ENCODE results near the gene MAGEH1.
"Not testable (repeated sequence)": the region's sequence is repeated elsewhere in the genome, so short reads cannot be mapped to it uniquely, and the experiment has no call there.

Gene MAGEH1, protein sequence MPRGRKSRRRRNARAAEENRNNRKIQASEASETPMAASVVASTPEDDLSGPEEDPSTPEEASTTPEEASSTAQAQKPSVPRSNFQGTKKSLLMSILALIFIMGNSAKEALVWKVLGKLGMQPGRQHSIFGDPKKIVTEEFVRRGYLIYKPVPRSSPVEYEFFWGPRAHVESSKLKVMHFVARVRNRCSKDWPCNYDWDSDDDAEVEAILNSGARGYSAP

DNA sequence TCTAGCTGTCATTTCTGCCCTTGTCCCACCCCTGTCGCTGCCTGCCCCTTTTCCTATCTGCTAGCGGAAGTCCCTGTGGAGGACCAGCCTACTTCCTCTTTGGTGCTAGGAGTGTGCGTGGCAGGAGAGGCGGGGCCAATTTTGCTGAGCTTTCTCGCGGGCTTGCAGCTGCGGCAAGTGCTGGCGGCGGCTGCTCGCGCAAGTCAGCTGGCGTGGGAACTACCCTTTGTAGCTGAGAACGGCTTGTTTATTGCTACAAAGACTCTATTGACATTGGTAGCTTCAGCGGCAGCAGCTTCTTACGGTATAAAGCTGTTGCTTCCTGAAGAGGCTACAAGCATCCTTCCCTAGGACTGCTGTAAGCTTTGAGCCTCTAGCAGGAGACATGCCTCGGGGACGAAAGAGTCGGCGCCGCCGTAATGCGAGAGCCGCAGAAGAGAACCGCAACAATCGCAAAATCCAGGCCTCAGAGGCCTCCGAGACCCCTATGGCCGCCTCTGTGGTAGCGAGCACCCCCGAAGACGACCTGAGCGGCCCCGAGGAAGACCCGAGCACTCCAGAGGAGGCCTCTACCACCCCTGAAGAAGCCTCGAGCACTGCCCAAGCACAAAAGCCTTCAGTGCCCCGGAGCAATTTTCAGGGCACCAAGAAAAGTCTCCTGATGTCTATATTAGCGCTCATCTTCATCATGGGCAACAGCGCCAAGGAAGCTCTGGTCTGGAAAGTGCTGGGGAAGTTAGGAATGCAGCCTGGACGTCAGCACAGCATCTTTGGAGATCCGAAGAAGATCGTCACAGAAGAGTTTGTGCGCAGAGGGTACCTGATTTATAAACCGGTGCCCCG lies at the start of gene MAGEH1:
MAGEH1 (plus strand) TSS at position 138 of the 843 bp plus-strand sequence; CDS start at position 386, 248 bp downstream.
- DNase-seq (ENCODE audit: low spot score): no peak

DNA sequence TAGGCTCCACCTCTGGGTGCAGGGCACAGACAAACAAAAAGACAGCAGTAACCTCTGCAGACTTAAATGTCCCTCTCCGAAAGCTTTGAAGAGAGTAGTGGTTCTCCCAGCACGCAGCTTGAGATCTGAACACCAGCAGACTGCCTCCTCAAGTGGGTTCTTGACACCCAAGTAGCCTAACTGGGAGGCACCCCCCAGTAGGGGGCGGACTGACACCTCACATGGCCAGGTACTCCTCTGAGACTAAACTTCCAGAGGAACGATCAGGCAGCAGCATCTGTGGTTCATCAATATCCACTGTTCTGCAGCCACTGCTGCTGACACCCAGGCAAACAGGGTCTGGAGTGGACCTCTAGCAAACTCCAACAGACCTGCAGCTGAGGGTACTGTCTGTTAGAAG lies 24.8 kb upstream of the MAGEH1 start:
- DNase-seq (ENCODE audit: low spot score): not testable (repeated sequence)

DNA sequence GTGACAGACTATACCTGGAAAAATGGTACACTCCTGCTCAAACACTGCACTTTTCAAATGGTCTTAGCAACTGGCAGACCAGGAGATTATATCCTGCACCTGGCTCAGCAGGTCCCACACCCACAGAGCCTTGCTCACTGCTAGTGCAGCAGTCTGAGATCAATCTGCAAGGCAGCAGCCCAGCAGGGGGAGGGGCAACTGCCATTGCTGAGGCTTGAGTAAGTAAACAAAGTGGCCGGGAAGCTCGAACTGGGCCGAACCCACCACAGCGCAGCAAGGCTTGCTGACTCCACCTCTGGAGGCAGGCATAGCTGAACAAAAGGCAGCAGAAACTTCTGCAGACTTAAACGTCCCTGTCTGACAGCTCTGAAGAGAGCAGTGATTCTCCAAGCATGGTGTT lies 8.5 kb upstream of the MAGEH1 start:
- not testable (repeated sequence) for DNase-seq (ENCODE audit: low spot score)

DNA sequence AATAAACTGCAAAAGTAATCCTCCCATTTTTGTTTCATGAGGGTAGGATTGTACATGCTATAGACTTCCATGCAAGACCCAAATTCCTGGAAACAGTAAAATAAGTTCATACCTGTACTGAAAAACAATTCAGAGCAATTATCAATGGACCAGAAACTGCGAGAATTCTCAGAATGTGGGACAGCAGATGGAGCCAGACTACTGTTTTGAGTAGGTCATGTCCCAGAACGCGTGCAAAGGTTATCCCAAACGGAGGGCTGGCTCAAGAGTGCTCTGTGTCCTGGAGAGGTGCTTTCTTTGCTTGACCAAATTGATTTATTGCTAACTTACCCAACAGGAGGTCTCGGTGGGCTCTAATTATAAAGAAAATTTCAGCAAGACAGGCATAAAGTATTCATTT lies 1.7 kb upstream of the MAGEH1 start:
- DNase-seq (ENCODE audit: low spot score): no peak

DNA sequence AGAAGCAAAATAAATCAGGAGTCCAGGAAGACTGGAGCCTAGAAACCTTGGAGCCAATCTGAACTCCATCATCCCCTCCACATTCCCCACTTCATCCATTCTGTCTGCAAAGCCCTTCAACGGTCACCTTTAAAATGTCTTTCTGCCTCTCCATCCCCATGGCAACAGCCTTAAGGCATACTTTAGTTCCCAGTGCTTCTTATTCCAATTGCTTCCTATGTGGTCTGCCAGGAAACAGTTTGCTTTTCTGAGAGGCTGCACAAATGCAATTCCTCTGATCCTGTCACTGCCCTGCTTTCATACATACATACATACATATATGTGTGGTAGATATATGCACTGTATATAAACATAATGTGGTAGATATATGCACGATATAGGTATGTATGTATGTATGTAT lies 786 bp upstream of the MAGEH1 start:
- DNase-seq (ENCODE audit: low spot score): no peak

DNA sequence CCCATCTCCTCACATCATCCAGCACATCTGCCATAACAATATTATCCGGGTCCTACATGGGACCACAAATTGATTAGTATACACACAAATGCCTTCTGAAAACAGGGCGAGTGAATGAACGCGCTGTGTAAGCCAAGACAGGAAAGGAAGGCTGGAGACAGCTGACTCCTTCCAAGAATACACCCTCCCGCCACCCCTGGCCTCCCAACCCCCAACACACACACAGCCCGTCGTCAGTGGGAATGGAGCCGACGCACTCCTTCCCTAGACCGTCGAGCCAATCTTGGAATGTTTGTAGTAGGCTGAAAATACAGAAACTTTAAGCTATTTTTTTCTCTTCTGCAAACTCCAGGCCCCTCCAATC lies 319 bp upstream of the MAGEH1 start:
- DNase-seq (ENCODE audit: low spot score): no peak

DNA sequence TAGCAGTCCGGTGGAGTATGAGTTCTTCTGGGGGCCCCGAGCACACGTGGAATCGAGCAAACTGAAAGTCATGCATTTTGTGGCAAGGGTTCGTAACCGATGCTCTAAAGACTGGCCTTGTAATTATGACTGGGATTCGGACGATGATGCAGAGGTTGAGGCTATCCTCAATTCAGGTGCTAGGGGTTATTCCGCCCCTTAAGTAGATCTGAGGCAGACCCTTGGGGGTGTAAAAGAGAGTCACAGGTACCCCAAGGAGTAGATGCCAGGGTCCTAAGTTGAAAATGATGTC lies 852 bp downstream of the MAGEH1 start:
- no peak for DNase-seq (ENCODE audit: low spot score)

DNA sequence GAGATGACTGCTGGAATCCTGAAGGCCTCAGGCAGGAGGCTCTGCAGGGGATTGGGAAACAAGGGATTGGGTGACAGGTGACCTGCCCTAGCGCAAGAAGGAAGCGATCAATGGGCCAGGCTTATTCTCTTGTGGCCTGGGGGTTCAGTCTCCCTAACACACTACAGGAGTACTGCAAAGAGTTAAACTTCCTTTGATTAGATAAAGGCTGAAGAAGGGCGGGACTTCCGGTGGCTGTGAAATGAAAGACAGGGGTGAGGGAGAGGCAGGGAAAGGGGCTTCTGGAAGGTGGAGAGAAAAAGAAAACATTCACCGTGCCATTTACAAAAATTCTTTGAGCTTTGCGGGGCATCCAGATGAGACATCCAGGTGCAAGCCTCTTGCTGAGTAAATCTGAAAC lies 3.8 kb downstream of the MAGEH1 start:
- DNase-seq (ENCODE audit: low spot score): not testable (repeated sequence)

DNA sequence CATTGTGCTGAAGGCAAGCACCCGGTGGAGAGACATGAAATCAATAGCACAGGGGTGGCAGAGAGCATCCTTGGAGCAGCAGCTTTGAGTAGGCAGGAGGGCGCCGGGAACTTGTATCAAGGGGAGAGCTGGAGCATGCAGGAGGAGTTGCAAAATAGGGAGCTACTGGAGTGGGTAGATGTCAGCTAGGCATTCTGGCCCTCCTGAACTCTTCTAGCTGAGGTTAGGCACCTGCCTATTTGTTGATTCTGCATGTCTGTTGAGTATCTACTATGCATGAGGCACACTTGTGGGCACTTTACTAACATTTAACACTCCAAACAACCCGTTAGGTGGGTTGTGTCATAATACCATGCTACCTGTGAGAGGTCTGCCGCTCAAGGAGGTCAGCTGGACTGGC lies 7.5 kb downstream of the MAGEH1 start:
- not testable (repeated sequence) for DNase-seq (ENCODE audit: low spot score)

DNA sequence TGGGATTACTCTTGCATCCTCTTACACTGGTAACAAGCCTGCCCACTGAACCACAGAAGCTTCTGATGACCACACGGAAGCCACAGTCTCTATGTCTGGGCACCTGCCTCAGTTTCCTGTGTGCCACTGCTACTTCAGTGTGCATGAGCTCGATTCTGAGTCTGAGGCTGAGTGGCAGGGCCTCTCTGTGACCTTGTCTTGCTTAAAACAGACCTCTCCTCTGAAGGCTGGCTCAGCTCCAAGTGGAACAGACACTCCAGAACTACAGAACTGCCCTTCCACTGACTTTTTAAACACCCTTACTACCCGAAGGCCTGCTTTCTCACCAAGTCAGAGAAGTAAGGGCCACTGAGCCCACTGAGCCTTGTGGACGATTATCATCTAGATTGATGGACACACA lies 8.0 kb downstream of the MAGEH1 start:
- not testable (repeated sequence) for DNase-seq (ENCODE audit: low spot score)

DNA sequence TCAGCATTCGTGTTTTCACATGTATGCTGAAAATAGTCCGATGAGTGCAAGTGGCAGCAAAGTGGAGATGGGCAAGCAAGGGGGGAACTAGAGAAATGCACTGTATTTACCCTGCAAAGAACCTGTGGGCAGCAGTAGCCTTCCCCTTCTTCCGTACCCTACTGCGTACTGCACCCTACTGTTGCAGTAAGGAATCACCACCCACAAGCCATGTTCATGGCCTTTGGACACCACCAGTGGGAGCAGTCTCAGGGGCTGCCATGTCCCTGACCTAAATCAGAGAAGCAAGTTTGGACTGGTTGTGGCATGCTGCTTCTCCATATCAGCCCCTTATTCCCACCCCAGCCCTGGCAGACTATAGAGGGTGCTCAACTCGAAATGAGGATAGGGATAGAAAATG lies 12.1 kb downstream of the MAGEH1 start:
- DNase-seq (ENCODE audit: low spot score): not testable (repeated sequence)

DNA sequence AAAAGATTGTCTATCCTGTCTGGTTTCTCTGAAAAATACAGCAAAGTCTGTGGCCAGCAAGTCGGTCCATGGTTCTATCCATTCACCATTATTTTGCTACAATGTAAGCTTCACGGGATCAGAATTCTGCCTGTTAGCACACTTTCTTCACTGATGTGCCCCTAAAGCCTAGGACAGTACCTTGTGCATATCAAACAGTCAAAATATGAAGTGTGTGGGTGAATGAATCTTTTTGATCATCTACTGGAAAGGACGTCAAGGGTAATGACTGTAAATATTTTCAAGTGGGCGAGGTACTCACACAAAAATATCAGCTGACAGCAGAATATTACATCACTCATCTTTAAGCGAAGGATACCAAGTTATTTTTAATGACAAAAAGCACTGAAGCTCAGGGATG lies 13.2 kb downstream of the MAGEH1 start:
- DNase-seq (ENCODE audit: low spot score): not testable (repeated sequence)

DNA sequence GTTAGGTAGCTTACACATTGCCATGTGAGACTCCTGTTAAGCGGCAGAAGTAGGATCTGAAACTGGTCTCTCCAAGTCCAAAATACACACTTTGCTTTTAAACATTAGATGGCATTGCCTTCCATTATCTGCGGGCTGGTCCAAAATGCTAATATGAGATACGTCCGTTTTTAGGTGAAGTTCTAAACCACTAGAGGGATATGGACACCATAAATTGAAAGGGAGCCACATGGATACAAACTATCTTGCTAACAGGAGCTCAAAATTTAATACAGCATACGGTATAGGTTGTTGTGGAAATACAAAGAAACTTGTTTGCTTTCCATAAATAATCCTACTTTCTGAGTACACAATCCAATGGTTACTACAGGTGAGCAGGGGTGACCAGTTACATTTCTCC lies 13.9 kb downstream of the MAGEH1 start:
- not testable (repeated sequence) for DNase-seq (ENCODE audit: low spot score)

DNA sequence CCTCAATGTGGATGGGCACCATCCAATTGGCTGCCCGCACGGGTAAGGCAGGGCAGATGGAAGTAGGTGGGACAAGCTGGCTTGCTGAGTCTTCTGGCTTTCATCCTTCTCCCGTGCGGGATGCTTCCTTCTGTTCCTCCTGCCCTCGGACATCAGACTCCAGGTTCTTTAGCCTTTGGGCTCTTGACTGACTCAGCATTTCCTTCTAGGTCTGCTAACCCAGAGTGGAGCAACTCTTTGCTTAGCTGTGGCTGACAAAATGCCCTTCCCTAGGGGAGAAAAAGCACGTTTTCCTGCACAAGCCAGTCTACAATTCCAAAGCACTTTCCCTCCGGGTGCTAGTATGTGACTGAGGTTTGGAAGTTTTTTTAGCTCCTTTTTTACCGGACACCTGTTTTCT lies 28.0 kb downstream of the MAGEH1 start:
- not testable (repeated sequence) for DNase-seq (ENCODE audit: low spot score)

DNA sequence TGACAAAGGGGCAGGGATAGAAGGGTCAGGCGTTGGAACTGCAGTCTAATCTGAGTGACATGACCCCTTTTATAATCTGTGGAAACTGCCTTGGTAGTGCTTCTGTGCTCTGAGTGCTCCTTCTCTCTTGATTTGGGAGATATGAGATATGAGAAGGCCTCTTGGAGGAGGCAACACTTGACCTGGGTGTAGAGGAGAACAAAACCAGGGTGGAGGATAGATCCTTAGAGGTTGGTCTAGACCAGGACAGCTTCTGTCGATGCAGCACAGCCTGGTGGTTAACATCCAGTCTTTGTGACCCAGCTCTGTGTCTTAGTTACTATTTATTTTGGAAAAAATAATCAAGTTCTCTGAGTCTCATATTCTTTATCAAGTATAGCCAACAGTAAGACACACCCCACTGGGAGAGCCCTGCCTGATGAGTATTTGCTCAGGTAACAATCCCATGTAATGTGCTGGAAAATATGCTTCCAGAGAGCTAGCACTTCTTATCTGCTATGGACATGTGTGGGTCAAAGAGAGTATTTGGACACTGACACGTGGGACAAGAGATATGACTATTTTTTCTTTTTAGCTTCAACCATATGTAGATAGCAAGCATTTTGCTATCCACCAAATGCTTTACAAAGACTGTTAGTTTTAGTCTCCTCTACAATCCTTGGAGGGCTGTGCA lies 28.6 kb downstream of the MAGEH1 start:
- DNase-seq (ENCODE audit: low spot score): no peak

DNA sequence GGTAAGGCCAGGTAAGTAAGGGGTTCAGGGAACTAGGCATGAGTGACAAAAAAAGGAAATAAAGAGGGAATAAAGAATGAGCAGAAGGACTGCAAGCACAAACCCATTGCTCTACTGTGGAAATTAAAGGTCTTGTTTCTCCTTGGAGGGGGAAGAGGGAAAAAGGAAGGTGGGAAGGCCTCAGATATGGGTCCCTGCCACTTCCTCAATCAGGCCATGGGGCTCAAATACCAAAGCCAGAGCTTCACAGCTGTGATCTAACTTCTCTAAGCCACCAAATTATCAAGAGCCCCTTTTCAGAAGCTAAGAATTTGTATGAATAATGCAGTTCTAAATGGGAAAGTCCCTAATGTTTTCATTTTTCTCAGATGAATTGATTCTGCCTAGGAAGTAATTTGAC lies 33.0 kb downstream of the MAGEH1 start:
- no peak for DNase-seq (ENCODE audit: low spot score)

DNA sequence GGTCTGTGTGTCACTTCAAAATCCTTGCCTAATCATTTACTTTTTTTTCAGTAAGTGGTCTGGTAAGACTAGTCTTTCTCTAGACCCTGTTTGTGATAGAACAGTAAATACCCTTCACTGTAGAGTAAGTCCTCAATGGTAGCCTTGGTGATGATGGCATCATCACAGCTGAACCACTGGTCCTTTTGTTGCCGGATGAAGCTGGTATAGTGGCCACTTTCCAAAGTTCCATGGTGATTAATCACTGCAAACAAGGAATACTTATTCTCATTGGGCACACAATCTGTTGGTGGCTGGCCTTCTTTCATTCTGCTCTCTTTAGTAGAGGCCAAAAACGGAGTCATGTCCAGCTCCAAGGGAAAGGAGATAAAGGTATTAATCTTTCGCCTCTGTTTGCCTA lies 34.8 kb downstream of the MAGEH1 start:
- DNase-seq (ENCODE audit: low spot score): no peak

DNA sequence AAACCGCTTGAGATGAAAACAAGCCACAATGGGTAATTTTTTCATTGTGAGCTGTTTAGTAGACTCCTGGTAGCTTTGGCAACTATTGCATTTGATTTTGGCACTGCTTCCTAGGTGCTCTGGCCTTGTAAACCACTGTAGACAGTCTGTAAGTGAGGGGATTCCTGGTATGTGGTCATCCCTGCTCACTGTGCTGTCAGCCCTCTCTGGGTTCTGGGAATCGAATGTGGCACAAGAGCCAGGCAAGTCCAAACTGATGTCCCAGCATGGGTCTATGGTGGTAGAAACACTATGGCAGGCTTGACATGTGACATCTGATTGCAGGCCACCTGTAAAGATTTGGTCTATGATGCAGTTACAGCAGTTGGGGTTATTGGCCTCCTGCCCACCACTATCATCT lies 35.2 kb downstream of the MAGEH1 start:
- no peak for DNase-seq (ENCODE audit: low spot score)

DNA sequence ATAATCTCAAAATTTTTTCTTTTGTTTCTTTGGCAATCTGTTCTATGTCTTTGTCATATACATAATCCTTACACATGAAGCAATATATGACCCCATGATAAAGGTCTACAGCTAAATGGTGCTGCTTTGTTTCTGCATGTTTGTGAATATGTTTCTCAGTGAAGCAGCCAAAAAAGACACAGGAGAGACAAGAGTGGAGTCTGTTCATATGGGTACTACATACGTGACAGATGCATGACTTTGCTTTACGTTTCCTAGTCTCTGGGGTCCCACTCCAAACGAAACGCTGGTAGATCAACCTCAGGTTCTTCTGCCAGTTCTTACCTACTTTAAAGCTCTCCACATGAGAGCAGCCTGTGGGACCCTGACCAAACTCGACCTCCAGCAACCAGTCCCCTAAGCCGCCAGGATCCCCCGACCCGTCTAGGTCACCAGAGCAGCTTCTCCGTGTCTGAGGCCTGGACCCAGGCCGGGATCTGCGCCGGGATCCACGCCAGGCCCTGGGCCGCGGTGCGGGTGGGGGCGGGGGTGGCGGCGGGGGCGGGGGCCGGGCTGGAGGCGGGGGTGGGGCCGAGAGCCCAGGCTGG lies 36.2 kb downstream of the MAGEH1 start:
- no peak for DNase-seq (ENCODE audit: low spot score)

DNA sequence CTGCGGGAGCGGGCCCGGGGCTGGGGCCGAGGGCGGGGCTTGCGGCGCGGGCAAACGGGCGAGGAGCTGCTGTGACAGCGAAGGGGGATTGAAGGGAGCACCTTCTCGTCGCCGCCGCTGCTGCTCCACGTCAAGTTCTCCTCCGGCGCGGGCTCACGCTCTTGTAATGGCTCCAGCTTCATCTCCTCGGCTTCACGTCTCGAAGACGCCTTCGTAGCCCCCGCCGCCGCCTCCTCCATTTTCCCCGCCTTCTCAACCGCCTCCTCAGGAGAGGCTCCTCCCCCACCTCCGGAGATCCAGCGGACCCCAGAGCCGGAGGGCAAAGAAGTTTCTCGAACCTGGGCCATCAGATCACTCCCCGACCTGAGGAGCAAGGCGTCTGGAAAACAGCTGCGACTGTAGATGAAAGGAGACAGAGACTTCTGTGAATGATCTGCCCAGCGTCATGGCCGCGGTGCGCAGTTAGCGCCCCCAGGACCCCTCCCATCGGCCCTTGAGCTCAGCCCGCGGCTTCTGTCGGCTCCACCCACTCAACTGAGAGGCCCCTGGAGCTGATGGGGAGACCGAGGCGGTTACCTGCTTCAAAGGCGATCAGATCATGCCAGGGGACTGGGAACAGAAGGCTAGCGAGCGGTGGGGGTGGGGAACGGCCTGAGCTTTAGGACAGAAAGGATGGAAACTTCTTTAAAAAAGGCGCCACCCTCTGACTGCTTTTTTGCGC lies 36.8 kb downstream of the MAGEH1 start:
- no peak for DNase-seq (ENCODE audit: low spot score)

DNA sequence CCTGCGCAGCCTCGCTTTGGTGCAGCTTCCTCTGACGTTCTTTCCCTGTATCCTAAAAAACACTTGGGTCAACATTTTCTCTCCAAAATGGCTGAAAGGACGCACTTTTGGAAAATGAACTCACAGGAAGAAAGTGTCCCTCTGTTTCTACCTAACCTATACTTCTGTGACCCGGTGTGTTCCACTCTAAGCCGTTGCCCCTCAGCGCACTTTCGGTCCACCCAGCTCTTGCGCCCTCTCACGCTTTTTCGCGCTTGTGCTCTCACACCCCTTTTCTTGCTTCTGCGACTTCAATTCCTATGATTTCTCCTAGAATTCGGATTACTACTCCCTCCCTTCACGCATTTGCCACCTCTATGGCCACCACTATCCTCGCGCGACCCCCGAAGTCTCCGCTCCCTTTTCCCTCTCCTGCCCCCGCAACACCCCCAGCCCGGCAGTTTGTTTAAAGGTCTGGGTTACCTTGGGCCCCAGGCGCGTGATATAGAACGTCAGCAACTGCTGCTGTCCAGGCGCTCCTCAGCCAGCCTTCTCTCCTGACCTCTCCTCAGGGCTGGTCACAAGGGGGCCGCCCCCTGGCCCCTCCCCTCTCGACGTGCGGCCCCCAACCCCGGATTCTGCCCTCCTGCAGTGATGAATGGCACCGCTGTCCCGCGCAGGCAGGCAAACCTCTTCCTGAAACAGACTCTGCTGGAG lies 37.5 kb downstream of the MAGEH1 start, which contains the start of gene USP51:
USP51 (minus strand) TSS at position 535 of the 696 bp plus-strand sequence. CDS start 909 bp downstream, outside the sequence.
- DNase-seq (ENCODE audit: low spot score): no peak

DNA sequence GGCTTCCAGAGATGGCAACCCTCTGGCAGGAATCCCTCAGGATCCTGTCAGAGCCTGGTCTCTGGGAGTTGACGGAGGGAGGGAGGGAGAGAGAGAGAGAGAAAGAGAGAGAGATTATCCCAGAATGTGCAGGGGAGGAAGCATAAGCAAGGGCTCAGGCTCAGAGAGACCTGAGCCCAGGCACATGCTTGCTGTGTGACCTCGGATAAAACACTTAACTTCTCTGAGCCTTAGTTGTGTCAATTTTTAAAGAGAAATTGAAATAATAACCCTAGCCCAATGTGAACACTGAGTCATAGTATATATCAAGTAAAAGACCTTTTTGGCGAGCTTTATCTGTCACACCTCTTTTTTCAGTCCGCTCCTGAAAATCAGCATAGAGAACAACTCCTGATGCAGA lies 38.2 kb downstream of the MAGEH1 start:
- DNase-seq (ENCODE audit: low spot score): no peak
